ENCODE results near the gene PXDN.

GRCh38 chr2:1605102-1606045 is 138.9 kb downstream of the PXDN start:
- no peak for TF ChIP-seq TAF1 (IDR thresholded peaks at IDR 0.05; ENCODE audit: borderline replicate concordance, low read depth, low read length)
- TF ChIP-seq POLR2A (IDR thresholded peaks at IDR 0.05; ENCODE audit: low read depth, low read length), result no peak
- TF ChIP-seq POLR2AphosphoS5 (IDR thresholded peaks at IDR 0.05; ENCODE audit: low read depth, low read length), result no peak

Measured in GM12892 (cell line).